ENCODE measurements around the gene CCDC13. TPM values are rescaled to one million over a fixed set of nuclear protein-coding genes. Genes with fewer than 3 reads are reported as not detected.

Gene CCDC13
- total and polyA plus RNA-seq, 11 donors, result 0.44 to 1.4 (median 0.83) TPM; not detected in 1

DNA sequence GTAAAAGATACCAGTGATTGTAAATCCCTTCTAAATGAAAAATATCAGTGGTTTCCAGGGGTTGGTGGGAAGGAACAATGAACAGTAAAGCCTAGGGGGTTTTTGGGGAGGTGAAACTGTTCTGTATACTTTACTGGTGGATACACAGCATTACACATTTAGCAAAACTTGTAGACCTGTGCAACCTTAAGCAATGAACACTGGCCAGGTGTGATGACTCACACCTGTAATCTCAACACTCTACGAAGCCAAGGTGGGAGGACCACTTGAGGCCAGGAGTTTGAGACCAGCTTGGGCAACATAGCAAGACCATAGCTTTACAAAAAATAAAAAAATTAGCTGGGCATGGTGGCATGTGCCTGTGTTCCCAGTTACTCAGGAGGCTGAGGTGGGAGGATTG, 1.8 kb downstream of the CCDC13 start:
- intact Hi-C loops (cut with DNase I), result no loop called here
- 83 to 94% (median 85%) methylated on average over 1 of the region's 1 CpG for WGBS, 4 donors
- H3K36me3 ChIP-seq, result no peaks in the 10 kb centered on the region

DNA sequence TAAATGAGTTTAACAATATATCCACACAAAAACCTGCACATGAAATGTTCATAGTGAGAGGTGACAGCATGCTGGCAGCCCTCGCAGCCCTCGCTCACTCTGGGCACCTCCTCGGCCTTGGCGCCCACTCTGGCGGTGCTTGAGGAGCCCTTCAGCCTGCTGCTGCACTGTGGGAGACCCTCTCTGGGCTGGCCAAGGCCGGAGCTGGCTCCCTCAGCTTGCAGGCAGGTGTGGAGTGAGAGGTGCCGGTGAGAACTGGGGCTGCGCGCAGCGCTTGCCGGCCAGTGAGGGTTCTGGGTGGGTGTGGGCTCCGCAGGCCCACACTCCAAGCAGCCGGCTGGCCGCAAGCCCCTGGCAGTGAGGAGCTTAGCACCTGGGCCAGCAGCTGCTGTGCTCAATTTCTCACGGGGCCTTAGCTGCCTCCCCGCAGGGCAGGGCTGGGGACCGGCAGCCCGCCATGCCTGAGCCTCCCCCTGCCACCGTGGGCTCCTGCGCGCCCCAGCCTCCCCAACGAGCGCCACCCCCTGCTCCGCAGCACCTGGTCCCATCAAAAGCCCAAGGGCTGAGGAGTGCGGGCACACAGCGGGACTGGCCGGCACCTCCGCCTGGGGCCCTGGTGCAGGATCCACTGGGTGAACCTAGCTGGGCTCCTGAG, 3.4 kb downstream of the CCDC13 start:
- TF ChIP-seq, protein P1, sequence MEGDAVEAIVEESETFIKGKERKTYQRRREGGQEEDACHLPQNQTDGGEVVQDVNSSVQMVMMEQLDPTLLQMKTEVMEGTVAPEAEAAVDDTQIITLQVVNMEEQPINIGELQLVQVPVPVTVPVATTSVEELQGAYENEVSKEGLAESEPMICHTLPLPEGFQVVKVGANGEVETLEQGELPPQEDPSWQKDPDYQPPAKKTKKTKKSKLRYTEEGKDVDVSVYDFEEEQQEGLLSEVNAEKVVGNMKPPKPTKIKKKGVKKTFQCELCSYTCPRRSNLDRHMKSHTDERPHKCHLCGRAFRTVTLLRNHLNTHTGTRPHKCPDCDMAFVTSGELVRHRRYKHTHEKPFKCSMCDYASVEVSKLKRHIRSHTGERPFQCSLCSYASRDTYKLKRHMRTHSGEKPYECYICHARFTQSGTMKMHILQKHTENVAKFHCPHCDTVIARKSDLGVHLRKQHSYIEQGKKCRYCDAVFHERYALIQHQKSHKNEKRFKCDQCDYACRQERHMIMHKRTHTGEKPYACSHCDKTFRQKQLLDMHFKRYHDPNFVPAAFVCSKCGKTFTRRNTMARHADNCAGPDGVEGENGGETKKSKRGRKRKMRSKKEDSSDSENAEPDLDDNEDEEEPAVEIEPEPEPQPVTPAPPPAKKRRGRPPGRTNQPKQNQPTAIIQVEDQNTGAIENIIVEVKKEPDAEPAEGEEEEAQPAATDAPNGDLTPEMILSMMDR (IDR thresholded peaks at IDR 0.05), result no peak
- TF ChIP-seq POLR2A (IDR thresholded peaks at IDR 0.05), result no peak
- H3K27me3 ChIP-seq, result no peaks in the 10 kb centered on the region
- no peak overlapping the region for H3K4me3 ChIP-seq
- ATAC-seq (no peak), DNase-seq (no peak)
- no peak overlapping the region for H3K27ac ChIP-seq
- H3K4me1 ChIP-seq, result peaks cover 0 to 30% (median 9%) of the 10 kb centered on the region in 12 donors
- H3K9me3 ChIP-seq, result no peaks in the 10 kb centered on the region
- intact Hi-C loops (cut with DNase I), result no loop called here
- WGBS, 4 donors, result 93 to 96% (median 95%) methylated on average over 18 to 28 of the region's 28 CpGs
- no peaks in the 10 kb centered on the region for H3K36me3 ChIP-seq

More for the DNA sequence above, 1.8 kb downstream of the CCDC13 start:
- peaks cover 0 to 16% (median 9%) of the 10 kb centered on the region in 12 donors for H3K4me1 ChIP-seq
- H3K9me3 ChIP-seq, result no peaks in the 10 kb centered on the region
- no peak overlapping the region for H3K27ac ChIP-seq
- TF ChIP-seq POLR2A (IDR thresholded peaks at IDR 0.05), result no peak
- TF ChIP-seq, protein P1 (IDR thresholded peaks at IDR 0.05), result no peak
- no peak overlapping the region for H3K4me3 ChIP-seq
- DNase-seq, result no peak
- ATAC-seq, result no peak
- no peaks in the 10 kb centered on the region for H3K27me3 ChIP-seq

DNA sequence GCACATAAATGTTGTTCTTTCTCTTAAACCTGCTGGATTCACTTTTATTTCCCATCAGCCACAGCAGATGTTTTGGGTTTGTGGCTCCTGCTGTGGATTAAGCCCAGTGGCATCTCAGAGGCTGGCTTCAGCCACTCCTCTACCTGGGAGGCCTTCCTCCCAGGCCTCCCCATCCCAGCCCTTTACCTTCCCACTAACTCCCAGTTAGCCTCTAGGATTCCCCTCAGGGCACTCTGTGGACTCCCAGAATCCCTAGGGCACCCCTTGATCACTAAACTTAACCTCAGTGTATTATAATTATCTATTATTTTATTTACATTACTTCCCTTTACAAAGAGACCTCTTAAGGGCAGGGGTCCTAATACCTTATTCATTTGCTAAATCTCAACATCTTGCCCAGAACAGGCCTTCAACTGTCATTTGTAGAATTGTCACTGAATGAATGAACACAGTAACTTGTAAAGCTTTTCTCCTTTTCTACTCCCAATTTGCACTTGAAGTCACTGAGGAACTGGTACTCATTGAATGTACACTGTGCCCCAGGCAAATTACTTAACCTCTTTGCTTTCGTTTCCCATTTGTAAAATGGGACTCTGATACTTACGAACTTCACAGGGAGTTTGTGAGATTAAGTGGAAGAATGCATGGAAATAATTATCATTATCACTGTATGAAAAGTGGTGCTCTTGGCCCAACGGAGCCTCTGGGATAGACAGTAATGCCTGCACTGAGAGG, 8.3 kb downstream of the CCDC13 start:
- 71 to 79% (median 77%) methylated on average over 3 of the region's 3 CpGs for WGBS, 4 donors
- Histone ChIP-seq H3K4me3 (no peak overlapping the region), H3K27ac (peak overlapping the region in 1 of 12 donors; percentile 11), H3K4me1 (peaks cover 0 to 56% (median 0%) of the 10 kb centered on the region in 12 donors), H3K9me3 (no peaks in the 10 kb centered on the region), H3K27me3 (no peaks in the 10 kb centered on the region), H3K36me3 (no peaks in the 10 kb centered on the region)
- no peak for DNase-seq
- intact Hi-C loops (cut with DNase I), result no loop called here
- ATAC-seq, result no peak
- TF ChIP-seq, protein P1 (IDR thresholded peaks at IDR 0.05), result no peak
- TF ChIP-seq POLR2A (IDR thresholded peaks at IDR 0.05), result no peak

DNA sequence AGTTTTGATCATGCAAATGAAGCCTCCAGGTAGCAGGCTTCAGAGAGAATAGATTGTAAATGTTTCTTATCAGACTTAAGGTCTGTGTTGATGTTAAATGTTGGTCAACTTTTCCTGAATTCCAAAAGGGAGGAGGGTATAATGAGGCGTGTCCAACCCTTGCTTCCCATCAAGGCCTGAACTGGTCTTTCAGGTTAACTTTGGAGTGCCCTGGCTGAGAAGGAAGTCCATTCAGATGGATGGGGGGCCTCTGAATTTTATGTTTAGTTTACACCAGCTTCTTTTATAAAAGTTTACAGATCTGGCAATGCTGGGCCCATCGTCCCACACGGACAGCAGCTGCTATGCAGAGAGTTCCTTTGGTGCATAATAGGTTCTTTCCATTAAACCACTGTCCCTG, 8.9 kb downstream of the CCDC13 start:
- Histone ChIP-seq H3K4me1 (peaks cover 0 to 56% (median 0%) of the 10 kb centered on the region in 12 donors), H3K27me3 (no peaks in the 10 kb centered on the region), H3K36me3 (no peaks in the 10 kb centered on the region), H3K4me3 (no peak overlapping the region), H3K9me3 (no peaks in the 10 kb centered on the region), H3K27ac (peak overlapping the region in 1 of 12 donors; percentile 11)
- intact Hi-C loops (cut with DNase I), result no loop called here
- DNase-seq (no peak), ATAC-seq (no peak)
- TF ChIP-seq, protein P1 (IDR thresholded peaks at IDR 0.05), result no peak
- TF ChIP-seq POLR2A (IDR thresholded peaks at IDR 0.05), result no peak
- WGBS, 4 donors, result 79 to 92% (median 87%) methylated on average over 3 of the region's 3 CpGs
